Measurements from ENCODE around the gene ITGB4. TPM values are rescaled to one million over a fixed set of nuclear protein-coding genes. Genes with fewer than 3 reads are reported as not detected.

Gene ITGB4
- total and polyA plus RNA-seq, 2 donors (not counting 3 experiments of a cell fraction or from before 2014, with no cell fraction given): 4.2 to 6.7 TPM

- Histone ChIP-seq H3K79me2 (ENCODE audit: control insufficient read depth, insufficient read depth, low read length) (no peaks in the 10 kb centered on the region), H3K9me1 (replicated peaks; ENCODE audit: control insufficient read depth, extremely low read depth, insufficient read depth, low read length) (no peaks in the 10 kb centered on the region), H3K36me3 (ENCODE audit: control insufficient read depth in 2 of 2, extremely low read depth in 1 of 2, insufficient read depth in 2 of 2, low read length in 2 of 2) (peaks cover 0 to 2% of the 10 kb centered on the region in 2 experiments), H2AFZ (ENCODE audit: low read depth, low read length) (no peak overlapping the region), H3K9me3 (replicated peaks; ENCODE audit: control insufficient read depth, insufficient read depth, low read length) (no peaks in the 10 kb centered on the region), H3K4me1 (ENCODE audit: control insufficient read depth, extremely low read depth, insufficient read depth, low read length) (no peaks in the 10 kb centered on the region), H3K4me2 (ENCODE audit: insufficient read depth, low read length) (no peak overlapping the region), H3K27ac (ENCODE audit: insufficient read depth, low read depth, low read length) (no peak overlapping the region), H3K9ac (replicated peaks; ENCODE audit: extremely low read depth, insufficient read depth, low read length) (no peak overlapping the region), H4K20me1 (replicated peaks; ENCODE audit: control insufficient read depth, extremely low read depth, insufficient read depth, low read length) (no peaks in the 10 kb centered on the region), H3K4me3 (replicated peaks in 1 of 3; ENCODE audit: insufficient read depth in 1 of 3, low read depth in 1 of 3, low read length in 3 of 3) (no peak overlapping the region), H3K27me3 (ENCODE audit: control insufficient read depth in 2 of 2, insufficient read depth in 2 of 2, low read length in 2 of 2) (no peaks in the 10 kb centered on the region)
- TF ChIP-seq EZH2 (IDR thresholded peaks at IDR 0.05; ENCODE audit: borderline replicate concordance, low read depth, low read length, severe bottlenecking) (no peak), GATA2 (IDR thresholded peaks at IDR 0.05; ENCODE audit: insufficient read depth, insufficient read length, low read depth, low read length) (no peak), FOS (IDR thresholded peaks at IDR 0.05; ENCODE audit: borderline replicate concordance, insufficient read depth, low read length) (no peak), MAX (IDR thresholded peaks at IDR 0.05; ENCODE audit: insufficient read depth, insufficient read length) (no peak), MYC (IDR thresholded peaks at IDR 0.05; ENCODE audit: low read depth, low read length) (no peak), CTCF (IDR thresholded peaks at IDR 0.05; ENCODE audit: extremely low read depth in 1 of 2, insufficient read depth in 1 of 2, low read depth in 1 of 2, low read length in 2 of 2) (no peak)
- BruUV-seq (replicated peaks): no TSS peak
- no peak for DNase-seq (ENCODE audit: low read depth, low spot score)
- CTCF ChIA-PET: interaction anchor here (0.8 to 1.3 kb wide), 3 partner anchors 72 to 122 kb away, joined by 3 to 5 read pairs (median 4); partner anchors contain the start of gene SMIM5
- POLR2A ChIA-PET: no interaction called here
- FAIRE-seq: no peak
- intact Hi-C loops (cut with micrococcal nuclease) (no loop called here), dilution Hi-C loops (cut with MboI; ENCODE audit: extremely low pct_ligation_motif_present, low sequenced_read_pairs) (no loop called here)
Measured at GRCh38 chr17:75755205-75755901, 34.1 kb downstream of the ITGB4 start.
